Mononuclear cell (primary cell): Measurements from ENCODE around the gene NEGR1. TPM values are rescaled to one million over a fixed set of nuclear protein-coding genes. Genes with fewer than 3 reads are reported as not detected.

Experiments used
- H3K27me3 ChIP-seq: 2 replicates; pipeline ENCODE4 v1.6.0; 2011; ENCODE audit warnings: low read length, control low read depth; ENCODE audit not compliant: insufficient read depth
- H3K4me1 ChIP-seq: 2 replicates; pipeline ENCODE4 v1.5.1; 2011; ENCODE audit warnings: mild to moderate bottlenecking, low read length, control low read depth; ENCODE audit not compliant: insufficient read depth
- H3K4me3 ChIP-seq: 2 replicates; pipeline ENCODE4 v1.5.1; 2011; ENCODE audit warnings: mild to moderate bottlenecking, low read length, moderate library complexity
- H3K9me3 ChIP-seq: 2 replicates; pipeline ENCODE4 v1.5.1; 2011; ENCODE audit warnings: low read depth, mild to moderate bottlenecking, control low read depth, low read length
- total RNA-seq: library from RNA; depleted of rRNA; stranded (reverse); fragments of >200 nt; gene quantifications from one replicate; pipeline ENCODE4 v1.2.3, GENCODE V29; 2012

Gene NEGR1
- total RNA-seq, 1 donor: 0.31 TPM

GRCh38 chr1:72197786-72198185 lies 84.6 kb downstream of the NEGR1 start:
- Histone ChIP-seq H3K9me3 (no peaks in the 10 kb centered on the region), H3K4me3 (no peak overlapping the region), H3K27me3 (no peaks in the 10 kb centered on the region), H3K4me1 (no peaks in the 10 kb centered on the region)

- Histone ChIP-seq H3K27me3 (no peaks in the 10 kb centered on the region), H3K9me3 (no peaks in the 10 kb centered on the region), H3K4me1 (no peaks in the 10 kb centered on the region), H3K4me3 (no peak overlapping the region)
Measured at GRCh38 chr1:72186733-72187307, 95.5 kb downstream of the NEGR1 start.

GRCh38 chr1:72184099-72184701 lies 98.1 kb downstream of the NEGR1 start:
- H3K4me1 ChIP-seq: no peaks in the 10 kb centered on the region
- H3K9me3 ChIP-seq: no peaks in the 10 kb centered on the region
- H3K27me3 ChIP-seq: no peaks in the 10 kb centered on the region
- no peak overlapping the region for H3K4me3 ChIP-seq

GRCh38 chr1:72182859-72183258 lies 99.5 kb downstream of the NEGR1 start:
- Histone ChIP-seq H3K9me3 (no peaks in the 10 kb centered on the region), H3K4me1 (no peaks in the 10 kb centered on the region), H3K27me3 (no peaks in the 10 kb centered on the region), H3K4me3 (no peak overlapping the region)

- Histone ChIP-seq H3K4me1 (no peaks in the 10 kb centered on the region), H3K27me3 (no peaks in the 10 kb centered on the region), H3K9me3 (no peaks in the 10 kb centered on the region), H3K4me3 (no peak overlapping the region)
Measured at GRCh38 chr1:72178266-72178665, 104.1 kb downstream of the NEGR1 start.

- Histone ChIP-seq H3K4me1 (no peaks in the 10 kb centered on the region), H3K27me3 (no peaks in the 10 kb centered on the region), H3K9me3 (no peaks in the 10 kb centered on the region), H3K4me3 (no peak overlapping the region)
Measured at GRCh38 chr1:72177711-72178110, 104.6 kb downstream of the NEGR1 start.

- H3K4me3 ChIP-seq: no peak overlapping the region
- H3K9me3 ChIP-seq: no peaks in the 10 kb centered on the region
- no peaks in the 10 kb centered on the region for H3K27me3 ChIP-seq
- no peaks in the 10 kb centered on the region for H3K4me1 ChIP-seq
Measured at GRCh38 chr1:72170246-72170645, 112.1 kb downstream of the NEGR1 start.

- Histone ChIP-seq H3K27me3 (no peaks in the 10 kb centered on the region), H3K4me3 (no peak overlapping the region), H3K4me1 (no peaks in the 10 kb centered on the region), H3K9me3 (no peaks in the 10 kb centered on the region)
Measured at GRCh38 chr1:72166426-72166825, 115.9 kb downstream of the NEGR1 start.

GRCh38 chr1:72150508-72150907 lies 131.8 kb downstream of the NEGR1 start:
- no peaks in the 10 kb centered on the region for H3K4me1 ChIP-seq
- no peaks in the 10 kb centered on the region for H3K27me3 ChIP-seq
- H3K4me3 ChIP-seq: no peak overlapping the region
- no peaks in the 10 kb centered on the region for H3K9me3 ChIP-seq

GRCh38 chr1:72141875-72142274 lies 140.5 kb downstream of the NEGR1 start:
- Histone ChIP-seq H3K4me3 (no peak overlapping the region), H3K9me3 (no peaks in the 10 kb centered on the region), H3K4me1 (no peaks in the 10 kb centered on the region), H3K27me3 (no peaks in the 10 kb centered on the region)

GRCh38 chr1:72140222-72140621 lies 142.1 kb downstream of the NEGR1 start:
- no peaks in the 10 kb centered on the region for H3K9me3 ChIP-seq
- H3K4me1 ChIP-seq: no peaks in the 10 kb centered on the region
- no peaks in the 10 kb centered on the region for H3K27me3 ChIP-seq
- H3K4me3 ChIP-seq: no peak overlapping the region

GRCh38 chr1:72137656-72138055 lies 144.7 kb downstream of the NEGR1 start:
- H3K27me3 ChIP-seq: no peaks in the 10 kb centered on the region
- no peaks in the 10 kb centered on the region for H3K4me1 ChIP-seq
- no peaks in the 10 kb centered on the region for H3K9me3 ChIP-seq
- H3K4me3 ChIP-seq: no peak overlapping the region

- Histone ChIP-seq H3K4me3 (no peak overlapping the region), H3K9me3 (no peaks in the 10 kb centered on the region), H3K4me1 (no peaks in the 10 kb centered on the region), H3K27me3 (no peaks in the 10 kb centered on the region)
Measured at GRCh38 chr1:72129869-72130268, 152.5 kb downstream of the NEGR1 start.

- H3K4me3 ChIP-seq: no peak overlapping the region
- no peaks in the 10 kb centered on the region for H3K4me1 ChIP-seq
- H3K9me3 ChIP-seq: no peaks in the 10 kb centered on the region
- H3K27me3 ChIP-seq: no peaks in the 10 kb centered on the region
Measured at GRCh38 chr1:72122099-72122880, 160.0 kb downstream of the NEGR1 start.

GRCh38 chr1:72119491-72119890 lies 162.8 kb downstream of the NEGR1 start:
- no peaks in the 10 kb centered on the region for H3K27me3 ChIP-seq
- H3K4me3 ChIP-seq: no peak overlapping the region
- no peaks in the 10 kb centered on the region for H3K9me3 ChIP-seq
- H3K4me1 ChIP-seq: no peaks in the 10 kb centered on the region

- no peaks in the 10 kb centered on the region for H3K9me3 ChIP-seq
- no peak overlapping the region for H3K4me3 ChIP-seq
Measured at GRCh38 chr1:72117621-72118020, 164.7 kb downstream of the NEGR1 start.

More at GRCh38 chr1:72117621-72118020, 164.7 kb downstream of the NEGR1 start:
- Histone ChIP-seq H3K4me1 (no peaks in the 10 kb centered on the region), H3K27me3 (no peaks in the 10 kb centered on the region)
